Measurements from ENCODE around the gene FSTL5. TPM values are rescaled to one million over a fixed set of nuclear protein-coding genes. Genes with fewer than 3 reads are reported as not detected.

FSTL5 gene
- total RNA-seq, 4 donors from 2014 or later: not detected

GRCh38 chr4:161564230-161564834 is 599.5 kb downstream of the FSTL5 start:
- in situ Hi-C loops (cut with MboI; ENCODE audit: low sequenced_read_pairs in 4 of 4): no loop called here
- ATAC-seq: no peak

GRCh38 chr4:161555689-161556660 is 607.8 kb downstream of the FSTL5 start:
- intact Hi-C loops (cut with DNase I; ENCODE audit: low total_unique reads): no loop called here
- H3K9me3 ChIP-seq: no peaks in the 10 kb centered on the region
- TF ChIP-seq CTCF (IDR thresholded peaks at IDR 0.05 in 4 of 5, conservative IDR thresholded peaks at IDR 0.05 in 1 of 5): no peak
- no peak for TF ChIP-seq POLR2A (IDR thresholded peaks at IDR 0.05)
- ATAC-seq: no peak
- H3K27ac ChIP-seq: no peak overlapping the region
- no peak overlapping the region for H3K4me3 ChIP-seq
- no peaks in the 10 kb centered on the region for H3K36me3 ChIP-seq
- H3K4me1 ChIP-seq: no peaks in the 10 kb centered on the region
- no peak for DNase-seq
- in situ Hi-C loops (cut with MboI; ENCODE audit: low sequenced_read_pairs in 4 of 4): no loop called here
- no peaks in the 10 kb centered on the region for H3K27me3 ChIP-seq

More at GRCh38 chr4:161564230-161564834, 599.5 kb downstream of the FSTL5 start:
- no peak for DNase-seq
- intact Hi-C loops (cut with DNase I; ENCODE audit: low total_unique reads): no loop called here
- Histone ChIP-seq H3K9me3 (no peaks in the 10 kb centered on the region), H3K27me3 (no peaks in the 10 kb centered on the region), H3K36me3 (no peaks in the 10 kb centered on the region), H3K4me1 (no peaks in the 10 kb centered on the region), H3K4me3 (no peak overlapping the region), H3K27ac (no peak overlapping the region)
- TF ChIP-seq POLR2A (IDR thresholded peaks at IDR 0.05) (no peak), CTCF (IDR thresholded peaks at IDR 0.05 in 4 of 5, conservative IDR thresholded peaks at IDR 0.05 in 1 of 5) (no peak)

GRCh38 chr4:161554372-161554990 is 609.3 kb downstream of the FSTL5 start:
- DNase-seq (no peak), ATAC-seq (no peak)
- Histone ChIP-seq H3K27ac (no peak overlapping the region), H3K36me3 (no peaks in the 10 kb centered on the region), H3K4me3 (no peak overlapping the region), H3K4me1 (no peaks in the 10 kb centered on the region), H3K9me3 (no peaks in the 10 kb centered on the region), H3K27me3 (no peaks in the 10 kb centered on the region)
- in situ Hi-C loops (cut with MboI; ENCODE audit: low sequenced_read_pairs in 4 of 4): no loop called here
- intact Hi-C loops (cut with DNase I; ENCODE audit: low total_unique reads): no loop called here
- TF ChIP-seq CTCF (IDR thresholded peaks at IDR 0.05 in 4 of 5, conservative IDR thresholded peaks at IDR 0.05 in 1 of 5): no peak

GRCh38 chr4:161546902-161547301 is 616.9 kb downstream of the FSTL5 start:
- no peak overlapping the region for H3K4me3 ChIP-seq
- H3K27ac ChIP-seq: no peak overlapping the region
- H3K4me1 ChIP-seq: no peaks in the 10 kb centered on the region
- in situ Hi-C loops (cut with MboI; ENCODE audit: low sequenced_read_pairs in 4 of 4) (no loop called here), intact Hi-C loops (cut with DNase I; ENCODE audit: low total_unique reads) (no loop called here)
- ATAC-seq (no peak), DNase-seq (no peak)
- no peaks in the 10 kb centered on the region for H3K27me3 ChIP-seq
- no peak for TF ChIP-seq CTCF (IDR thresholded peaks at IDR 0.05 in 4 of 5, conservative IDR thresholded peaks at IDR 0.05 in 1 of 5)
- no peak for TF ChIP-seq POLR2A (IDR thresholded peaks at IDR 0.05)
- H3K36me3 ChIP-seq: no peaks in the 10 kb centered on the region
- H3K9me3 ChIP-seq: no peaks in the 10 kb centered on the region
